Caco-2 (cell line): Measurements from ENCODE around the gene SHISAL2B. TPM values are rescaled to one million over a fixed set of nuclear protein-coding genes. Genes with fewer than 3 reads are reported as not detected.

Experiments
- BruUV-seq: library from RNA; stranded (reverse); fragments of 400-500 nt; replicated peaks from 2 replicates; lab custom pipeline; 2021; lab: Mats Ljungman, UMichigan
- CTCF ChIA-PET: fragments of 300-600 bp; sonication (Branson Sonifier 250); formaldehyde crosslinking; loops from one replicate; lab custom pipeline; 2022; ENCODE audit warnings: antibody characterized with exemption; lab: Charles Lee
- POLR2A ChIA-PET: fragments of 300-600 bp; sonication (Branson Sonifier 250); formaldehyde crosslinking; loops from one replicate; lab custom pipeline; 2022; ENCODE audit warnings: antibody characterized with exemption; lab: Charles Lee
- DNase-seq, 2 experiments: peaks; one replicate each; pipeline versions ENCODE4 v3.0.0 to v3.0.0-alpha.2; 2020 to 2022
- H3K27me3 ChIP-seq: replicated peaks from 2 replicates; pipeline ENCODE4 v1.6.0; 2011; ENCODE audit warnings: low read length; ENCODE audit not compliant: control insufficient read depth, insufficient read depth
- H3K36me3 ChIP-seq: 2 replicates; pipeline ENCODE4 v1.5.1; 2011; ENCODE audit warnings: low read length; ENCODE audit not compliant: control insufficient read depth, insufficient read depth
- H3K4me1 ChIP-seq: fragments of 250-450 bp; sonication (Bioruptor Pico); 2 replicates; pipeline ENCODE4 v1.5.1; 2020; ENCODE audit warnings: mild to moderate bottlenecking
- H3K4me3 ChIP-seq: 2 replicates; pipeline ENCODE4 v1.5.1; 2011; ENCODE audit warnings: low read depth, mild to moderate bottlenecking, control low read depth, low read length
- H3K9me3 ChIP-seq: fragments of 250-450 bp; sonication (Bioruptor Pico); 2 replicates; pipeline ENCODE4 v1.5.1; 2020; ENCODE audit warnings: mild to moderate bottlenecking, moderate library complexity
- H3K27ac Mint-ChIP-seq: one replicate; pipeline ENCODE4 v1.8.0; 2022; ENCODE audit warnings: mixed read lengths; ENCODE audit not compliant: unreplicated experiment
- H3K27me3 Mint-ChIP-seq: one replicate; pipeline ENCODE4 v1.8.0; 2022; ENCODE audit warnings: mixed read lengths; ENCODE audit not compliant: insufficient read depth, unreplicated experiment
- H3K36me3 Mint-ChIP-seq: one replicate; pipeline ENCODE4 v1.8.0; 2022; ENCODE audit warnings: mild to moderate bottlenecking, mixed read lengths; ENCODE audit not compliant: insufficient read depth, unreplicated experiment
- H3K4me1 Mint-ChIP-seq: one replicate; pipeline ENCODE4 v1.8.0; 2022; ENCODE audit warnings: low read depth, mixed read lengths; ENCODE audit not compliant: unreplicated experiment
- H3K4me3 Mint-ChIP-seq: one replicate; pipeline ENCODE4 v1.8.0; 2022; ENCODE audit warnings: mild to moderate bottlenecking, moderate library complexity, mixed read lengths; ENCODE audit not compliant: unreplicated experiment
- H3K9me3 Mint-ChIP-seq: one replicate; pipeline ENCODE4 v1.8.0; 2022; ENCODE audit warnings: mixed read lengths; ENCODE audit not compliant: unreplicated experiment
- CTCF ChIP-seq, 2 experiments: fragments of 200-600 bp in 1 of 2; IDR thresholded peaks; 1 replicate in 1 of 2; 2 replicates in 1 of 2; pipeline versions ENCODE4 v1.5.1 to v1.8.0; 2011 to 2022; ENCODE audit warnings: antibody characterized with exemption in 1 of 2, control low read depth in 1 of 2, inconsistent platforms in 1 of 2, low read depth in 1 of 2, low read length in 1 of 2, mild to moderate bottlenecking in 1 of 2, moderate library complexity in 1 of 2; ENCODE audit not compliant: insufficient read depth in 1 of 2, severe bottlenecking in 1 of 2, unreplicated experiment in 1 of 2
- intact Hi-C: fragments of 100-400 bp; cut with micrococcal nuclease; formaldehyde crosslinking; loops from one replicate; pipeline ENCODE4 v1.10.0; 2022; ENCODE audit not compliant: unreplicated experiment
- total RNA-seq: library from RNA; stranded (reverse); gene quantifications from 2 replicates; pipeline ENCODE4 v1.2.3, GENCODE V29; 2022

The SHISAL2B gene
- total RNA-seq, 1 experiment from 2014 or later = not detected

- H3K9me3 ChIP-seq = no peaks in the 10 kb centered on the region
- TF ChIP-seq CTCF (IDR thresholded peaks at IDR 0.05; ENCODE audit: insufficient read depth in 1 of 2, low read depth in 1 of 2, low read length in 1 of 2, severe bottlenecking in 1 of 2, unreplicated experiment in 1 of 2) = no peak
- intact Hi-C loops = no loop called here
- no TSS peak for BruUV-seq
- Mint-ChIP-seq H3K27me3 (no peaks in the 10 kb centered on the region), H3K4me1 (no peaks in the 10 kb centered on the region), H3K9me3 (no peaks in the 10 kb centered on the region), H3K36me3 (no peaks in the 10 kb centered on the region), H3K27ac (no peak overlapping the region), H3K4me3 (no peak overlapping the region)
- no peaks in the 10 kb centered on the region for H3K27me3 ChIP-seq
- no peaks in the 10 kb centered on the region; the same call in none of the 2 replicates for H3K36me3 ChIP-seq
- H3K4me1 ChIP-seq = no peaks in the 10 kb centered on the region
- POLR2A ChIA-PET = no interaction called here
- no peak overlapping the region for H3K4me3 ChIP-seq
- no peak for DNase-seq
- CTCF ChIA-PET = no interaction called here
Observed at GRCh38 chr5:64742411-64742810, 52.1 kb downstream of the SHISAL2B start.

- no peak for DNase-seq
- CTCF ChIA-PET = no interaction called here
Observed at GRCh38 chr5:64742821-64743220, 52.5 kb downstream of the SHISAL2B start.

GRCh38 chr5:64744914-64745313, 54.6 kb downstream of the SHISAL2B start:
- Histone ChIP-seq H3K27me3 (no peaks in the 10 kb centered on the region), H3K4me1 (no peaks in the 10 kb centered on the region), H3K4me3 (no peak overlapping the region), H3K36me3 (no peaks in the 10 kb centered on the region; the same call in none of the 2 replicates), H3K9me3 (no peaks in the 10 kb centered on the region)
- no peaks in the 10 kb centered on the region for H3K27me3 Mint-ChIP-seq
- CTCF ChIA-PET = interaction anchor here (0.9 kb wide), 1 partner anchor 40 kb away, joined by 3 read pairs; no protein-coding TSS in a partner anchor
- DNase-seq = no peak
- no peak overlapping the region for H3K27ac Mint-ChIP-seq
- intact Hi-C loops = no loop called here
- no TSS peak for BruUV-seq
- no peaks in the 10 kb centered on the region for H3K4me1 Mint-ChIP-seq
- peaks cover 4% of the 10 kb centered on the region for H3K36me3 Mint-ChIP-seq
- TF ChIP-seq CTCF (IDR thresholded peaks at IDR 0.05; ENCODE audit: insufficient read depth in 1 of 2, low read depth in 1 of 2, low read length in 1 of 2, severe bottlenecking in 1 of 2, unreplicated experiment in 1 of 2) = no peak
- H3K9me3 Mint-ChIP-seq = no peaks in the 10 kb centered on the region
- POLR2A ChIA-PET = no interaction called here
- no peak overlapping the region for H3K4me3 Mint-ChIP-seq

More at GRCh38 chr5:64742821-64743220, 52.5 kb downstream of the SHISAL2B start:
- Mint-ChIP-seq H3K4me3 (no peak overlapping the region), H3K36me3 (no peaks in the 10 kb centered on the region), H3K27ac (no peak overlapping the region), H3K4me1 (no peaks in the 10 kb centered on the region), H3K27me3 (no peaks in the 10 kb centered on the region), H3K9me3 (no peaks in the 10 kb centered on the region)
- POLR2A ChIA-PET = no interaction called here
- BruUV-seq = no TSS peak
- Histone ChIP-seq H3K27me3 (no peaks in the 10 kb centered on the region), H3K4me1 (no peaks in the 10 kb centered on the region), H3K9me3 (no peaks in the 10 kb centered on the region), H3K36me3 (no peaks in the 10 kb centered on the region; the same call in none of the 2 replicates), H3K4me3 (no peak overlapping the region)
- TF ChIP-seq CTCF (IDR thresholded peaks at IDR 0.05; ENCODE audit: insufficient read depth in 1 of 2, low read depth in 1 of 2, low read length in 1 of 2, severe bottlenecking in 1 of 2, unreplicated experiment in 1 of 2) = no peak
- intact Hi-C loops = no loop called here
